ENCODE results near the gene OPN1MW. TPM values are rescaled to one million over a fixed set of nuclear protein-coding genes. Genes with fewer than 3 reads are reported as not detected.
A peak's percentile ranks its signal among the peaks of the same experiment; 100 is the strongest.

The OPN1MW gene
- total and polyA plus RNA-seq, 9 of the 15 experiments (the other 6 are each of a cell fraction or from before 2014, with no cell fraction given), result not detected

DNA sequence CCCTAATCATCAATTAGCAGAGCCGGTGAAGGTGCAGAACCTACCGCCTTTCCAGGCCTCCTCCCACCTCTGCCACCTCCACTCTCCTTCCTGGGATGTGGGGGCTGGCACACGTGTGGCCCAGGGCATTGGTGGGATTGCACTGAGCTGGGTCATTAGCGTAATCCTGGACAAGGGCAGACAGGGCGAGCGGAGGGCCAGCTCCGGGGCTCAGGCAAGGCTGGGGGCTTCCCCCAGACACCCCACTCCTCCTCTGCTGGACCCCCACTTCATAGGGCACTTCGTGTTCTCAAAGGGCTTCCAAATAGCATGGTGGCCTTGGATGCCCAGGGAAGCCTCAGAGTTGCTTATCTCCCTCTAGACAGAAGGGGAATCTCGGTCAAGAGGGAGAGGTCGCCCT is 41.7 kb upstream of the OPN1MW start:
- H3K9me1 ChIP-seq (ENCODE audit: control insufficient read depth, insufficient read depth, low read length), result no peaks in the 10 kb centered on the region
- no peak overlapping the region for H3K4me3 ChIP-seq
- no TSS peak for BruUV-seq (replicated peaks)
- CTCF ChIA-PET (ENCODE audit: low intra/inter-chr PET ratio), result no interaction called here
- peaks cover 0 to 12% of the 10 kb centered on the region in 2 experiments; a peak in 3 of 5 replicates for H3K4me1 ChIP-seq (replicated peaks in 1 of 2; ENCODE audit: control insufficient read depth in 2 of 2, insufficient read depth in 2 of 2, low read length in 2 of 2)
- H3K36me3 ChIP-seq (ENCODE audit: control insufficient read depth, insufficient read depth, low read length), result no peaks in the 10 kb centered on the region
- H3K4me2 ChIP-seq (ENCODE audit: insufficient read depth, low read length), result no peak overlapping the region
- POLR2A ChIA-PET, result no interaction called here
- no peak for DNase-seq (ENCODE audit: extremely low read depth in 1 of 4, low spot score in 3 of 4)
- TF ChIP-seq NCOA4 (IDR thresholded peaks at IDR 0.05; ENCODE audit: partially characterized antibody) (no peak), ZNF217 (CRISPR knock-in tag; IDR thresholded peaks at IDR 0.05) (no peak)
- TF ChIP-seq, protein P1, sequence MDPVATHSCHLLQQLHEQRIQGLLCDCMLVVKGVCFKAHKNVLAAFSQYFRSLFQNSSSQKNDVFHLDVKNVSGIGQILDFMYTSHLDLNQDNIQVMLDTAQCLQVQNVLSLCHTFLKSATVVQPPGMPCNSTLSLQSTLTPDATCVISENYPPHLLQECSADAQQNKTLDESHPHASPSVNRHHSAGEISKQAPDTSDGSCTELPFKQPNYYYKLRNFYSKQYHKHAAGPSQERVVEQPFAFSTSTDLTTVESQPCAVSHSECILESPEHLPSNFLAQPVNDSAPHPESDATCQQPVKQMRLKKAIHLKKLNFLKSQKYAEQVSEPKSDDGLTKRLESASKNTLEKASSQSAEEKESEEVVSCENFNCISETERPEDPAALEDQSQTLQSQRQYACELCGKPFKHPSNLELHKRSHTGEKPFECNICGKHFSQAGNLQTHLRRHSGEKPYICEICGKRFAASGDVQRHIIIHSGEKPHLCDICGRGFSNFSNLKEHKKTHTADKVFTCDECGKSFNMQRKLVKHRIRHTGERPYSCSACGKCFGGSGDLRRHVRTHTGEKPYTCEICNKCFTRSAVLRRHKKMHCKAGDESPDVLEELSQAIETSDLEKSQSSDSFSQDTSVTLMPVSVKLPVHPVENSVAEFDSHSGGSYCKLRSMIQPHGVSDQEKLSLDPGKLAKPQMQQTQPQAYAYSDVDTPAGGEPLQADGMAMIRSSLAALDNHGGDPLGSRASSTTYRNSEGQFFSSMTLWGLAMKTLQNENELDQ (CRISPR knock-in tag; IDR thresholded peaks at IDR 0.05; ENCODE audit: borderline replicate concordance), result no peak
- no peak for FAIRE-seq
- H4K20me1 ChIP-seq (replicated peaks; ENCODE audit: control insufficient read depth, insufficient read depth, low read length), result no peaks in the 10 kb centered on the region
- 48% methylated on average over 10 of the region's 10 CpGs for WGBS (ENCODE audit: insufficient coverage, low coverage, missing lambda C conversion rate)
- ATAC-seq, result no peak
- no peaks in the 10 kb centered on the region for H3K79me2 ChIP-seq (ENCODE audit: control insufficient read depth, insufficient read depth, low read length)
- in situ Hi-C loops (cut with MboI) (loop anchor here (10.0 kb wide), 1 partner anchor 84 kb away; no protein-coding TSS in a partner anchor), intact Hi-C loops (cut with micrococcal nuclease) (no loop called here)
- peak overlapping the region in 1 of 2 experiments; percentile 9; a peak in 1 of 4 replicates for H3K9ac ChIP-seq (ENCODE audit: insufficient read depth in 1 of 2, low read depth in 2 of 2, low read length in 2 of 2)
- no peak overlapping the region for H3K27ac ChIP-seq (ENCODE audit: extremely low read depth, low read depth, low read length)
- H2AFZ ChIP-seq (ENCODE audit: low read depth, low read length), result no peak overlapping the region
- H3K9me3 ChIP-seq (replicated peaks; ENCODE audit: control insufficient read depth, insufficient read depth, low read depth, low read length), result no peaks in the 10 kb centered on the region
- H3K27me3 ChIP-seq (ENCODE audit: control insufficient read depth in 2 of 2, insufficient read depth in 2 of 2, low read length in 2 of 2), result no peaks in the 10 kb centered on the region

Data from K562 (cell line).